C4-2B (cell line): Measurements from ENCODE around the gene ARHGAP20.

Source experiments
- H3K27ac ChIP-seq: fragments of 450-650 bp; 2 replicates; pipeline ENCODE4 v1.5.1; 2017
- CTCF ChIP-seq: fragments of 450-650 bp; conservative IDR thresholded peaks from 2 replicates; pipeline ENCODE4 v1.5.1; 2017; ENCODE audit warnings: mild to moderate bottlenecking
- ZFX ChIP-seq: fragments of 450-650 bp; IDR thresholded peaks from 2 replicates; pipeline ENCODE4 v1.6.1; 2017

The ARHGAP20 gene

GRCh38 chr11:110735455-110736170, 23.4 kb upstream of the ARHGAP20 start:
- no peak for TF ChIP-seq CTCF
- H3K27ac ChIP-seq: no peak overlapping the region

- TF ChIP-seq CTCF (no peak), ZFX (no peak)
- H3K27ac ChIP-seq: no peak overlapping the region
Measured at GRCh38 chr11:110734790-110735189, 22.6 kb upstream of the ARHGAP20 start.

- H3K27ac ChIP-seq: no peak overlapping the region
- TF ChIP-seq CTCF (no peak), ZFX (no peak)
Measured at GRCh38 chr11:110730773-110731172, 18.5 kb upstream of the ARHGAP20 start.

- H3K27ac ChIP-seq: no peak overlapping the region
- TF ChIP-seq ZFX (no peak), CTCF (no peak)
Measured at GRCh38 chr11:110728883-110729282, 16.6 kb upstream of the ARHGAP20 start.

- H3K27ac ChIP-seq: no peak overlapping the region
- TF ChIP-seq ZFX: no peak
- TF ChIP-seq CTCF: no peak
Measured at GRCh38 chr11:110728476-110728875, 16.2 kb upstream of the ARHGAP20 start.

GRCh38 chr11:110724358-110724757, 12.1 kb upstream of the ARHGAP20 start:
- H3K27ac ChIP-seq: no peak overlapping the region
- TF ChIP-seq ZFX: no peak
- no peak for TF ChIP-seq CTCF

GRCh38 chr11:110720431-110721275, 8.4 kb upstream of the ARHGAP20 start:
- TF ChIP-seq ZFX (no peak), CTCF (no peak)
- no peak overlapping the region for H3K27ac ChIP-seq
